ENCODE data around the gene CH25H. TPM values are rescaled to one million over a fixed set of nuclear protein-coding genes. Genes with fewer than 3 reads are reported as not detected.
"Not testable (repeated sequence)": the region's sequence is repeated elsewhere in the genome, so short reads cannot be mapped to it uniquely, and the experiment has no call there.

The CH25H gene
- total RNA-seq, 1 donor from 2014 or later = not detected

DNA sequence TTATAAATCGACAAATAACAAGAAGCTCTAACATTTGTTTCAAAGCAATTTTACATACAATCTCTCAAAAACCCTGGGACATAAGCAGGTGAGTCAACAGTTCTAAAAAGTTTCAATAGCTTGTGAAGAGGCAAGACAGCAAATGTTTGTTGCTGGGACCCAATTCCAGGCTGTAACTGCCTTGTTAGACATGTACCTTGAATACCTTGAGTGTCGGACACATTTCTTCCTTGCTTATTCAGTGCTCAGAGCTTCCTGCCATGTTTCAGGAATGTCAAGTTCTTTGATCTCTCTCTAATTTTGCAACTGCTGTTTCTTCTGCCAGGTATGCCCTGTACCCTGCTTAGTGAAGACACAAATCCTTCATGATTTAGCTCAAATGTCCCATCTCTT is 5.1 kb downstream of the CH25H start:
- intact Hi-C loops (cut with micrococcal nuclease) = no loop called here

DNA sequence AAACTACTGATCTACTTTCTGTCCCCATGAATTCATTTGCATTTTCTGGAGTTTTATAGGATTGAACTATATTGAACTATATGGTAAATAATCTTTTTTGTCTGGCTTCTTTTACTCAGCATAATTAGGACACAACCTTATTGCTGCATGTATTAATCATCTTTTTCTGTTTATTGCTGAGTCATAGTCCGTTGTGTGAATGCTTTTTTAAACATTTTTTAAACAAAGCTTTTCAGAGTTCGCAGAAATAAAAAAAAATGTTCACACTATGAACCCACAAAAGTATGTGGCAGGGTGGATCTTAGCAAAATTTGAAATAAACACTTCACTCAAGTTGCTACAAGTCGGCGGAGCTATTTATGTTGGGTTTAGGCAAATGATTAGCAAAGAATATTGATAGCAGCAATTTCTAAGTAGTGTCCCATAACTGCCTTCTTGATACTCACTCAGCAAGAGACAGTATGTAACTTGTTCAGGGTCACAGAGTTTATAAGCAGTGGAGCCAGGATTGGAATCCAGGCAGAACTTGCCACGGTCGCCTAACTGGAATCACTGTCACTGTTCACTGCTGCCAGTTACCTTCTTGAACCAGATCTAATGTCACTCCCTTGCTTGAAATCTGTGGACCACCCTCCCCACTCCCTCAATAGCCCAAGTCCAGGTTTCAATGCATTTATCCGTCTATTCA is 5.6 kb downstream of the CH25H start:
- intact Hi-C loops (cut with micrococcal nuclease) = no loop called here

DNA sequence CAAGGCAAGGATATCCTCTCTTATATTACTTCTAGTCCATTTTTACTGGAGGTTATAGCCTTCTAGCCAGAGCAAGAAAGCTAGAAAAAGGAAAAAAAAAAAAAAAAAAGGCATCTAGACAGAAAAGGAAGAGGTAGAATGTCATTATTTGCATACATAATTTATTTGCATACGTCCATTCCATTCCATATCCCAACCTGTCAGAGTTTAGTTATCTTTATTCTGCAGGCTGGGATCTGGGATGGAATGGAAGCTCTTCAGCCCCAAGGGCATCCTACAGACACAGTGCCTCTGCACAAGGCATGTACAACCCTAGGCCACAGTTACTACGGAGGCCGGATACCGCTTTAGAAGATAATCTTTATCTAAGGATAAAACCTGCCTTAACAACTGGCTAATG is 9.6 kb downstream of the CH25H start:
- intact Hi-C loops (cut with micrococcal nuclease) = no loop called here

DNA sequence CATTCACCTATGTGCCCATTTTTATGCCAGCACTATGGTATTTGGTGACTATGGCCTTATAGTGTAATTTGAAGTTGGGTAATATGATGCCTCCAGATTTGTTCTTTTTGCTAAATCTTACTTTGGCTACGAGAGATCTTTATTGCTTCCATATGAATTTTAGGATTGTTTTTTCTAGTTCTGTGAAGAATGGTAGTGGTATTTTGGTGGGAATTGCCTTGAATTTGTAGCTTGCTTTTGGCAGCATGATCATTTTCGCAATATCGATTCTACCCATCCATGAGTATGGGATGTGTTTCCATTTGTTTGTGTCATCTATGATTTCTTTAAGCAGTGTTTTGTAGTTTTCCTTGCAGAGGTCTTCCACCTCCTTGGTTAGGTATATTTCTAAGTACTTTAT is 15.8 kb downstream of the CH25H start:
- intact Hi-C loops (cut with micrococcal nuclease) = not testable (repeated sequence)

GRCh38 chr10:89189211-89189734 is 17.8 kb downstream of the CH25H start:
- intact Hi-C loops (cut with micrococcal nuclease) = no loop called here

GRCh38 chr10:89185658-89186057 is 21.5 kb downstream of the CH25H start:
- intact Hi-C loops (cut with micrococcal nuclease) = no loop called here

DNA sequence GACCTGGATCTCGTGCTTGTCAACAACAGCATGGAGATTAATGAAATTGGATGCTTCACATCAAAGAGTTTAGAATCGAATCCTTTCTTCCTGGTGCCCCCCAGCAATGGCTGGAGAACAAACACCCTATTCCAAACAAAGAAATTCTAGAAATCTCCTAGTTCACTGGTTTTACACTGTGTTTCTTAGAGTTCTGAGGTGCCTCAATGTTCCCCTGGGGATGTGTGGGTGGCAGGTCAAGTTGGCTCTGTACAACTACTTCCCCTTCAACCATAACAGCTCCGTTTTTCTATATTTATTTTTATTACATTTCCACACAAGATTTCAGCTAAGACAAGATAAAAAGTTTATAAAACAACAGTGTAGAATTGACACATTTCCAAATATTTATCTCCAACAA is 22.5 kb downstream of the CH25H start:
- intact Hi-C loops (cut with micrococcal nuclease) = no loop called here

GRCh38 chr10:89183571-89183970 is 23.5 kb downstream of the CH25H start:
- intact Hi-C loops (cut with micrococcal nuclease) = no loop called here

DNA sequence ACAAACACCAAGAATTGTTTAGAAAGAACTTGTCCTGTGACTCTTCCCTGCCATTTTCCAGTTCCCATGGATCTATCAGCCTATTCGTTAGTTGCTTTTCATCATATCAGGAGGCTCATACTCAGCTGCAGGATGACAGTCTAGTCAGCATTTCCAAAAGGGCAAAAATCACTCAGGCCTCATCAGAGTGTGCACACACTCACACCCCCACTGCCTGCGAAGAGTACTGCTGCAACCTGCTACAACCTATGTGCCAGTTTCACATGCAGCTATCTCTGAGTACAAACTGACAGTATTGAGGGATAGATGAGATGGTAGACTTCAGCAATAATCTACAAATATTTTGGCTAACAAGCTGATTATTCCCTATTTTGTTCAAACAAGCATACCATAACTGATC is 24.2 kb downstream of the CH25H start:
- intact Hi-C loops (cut with micrococcal nuclease) = no loop called here

DNA sequence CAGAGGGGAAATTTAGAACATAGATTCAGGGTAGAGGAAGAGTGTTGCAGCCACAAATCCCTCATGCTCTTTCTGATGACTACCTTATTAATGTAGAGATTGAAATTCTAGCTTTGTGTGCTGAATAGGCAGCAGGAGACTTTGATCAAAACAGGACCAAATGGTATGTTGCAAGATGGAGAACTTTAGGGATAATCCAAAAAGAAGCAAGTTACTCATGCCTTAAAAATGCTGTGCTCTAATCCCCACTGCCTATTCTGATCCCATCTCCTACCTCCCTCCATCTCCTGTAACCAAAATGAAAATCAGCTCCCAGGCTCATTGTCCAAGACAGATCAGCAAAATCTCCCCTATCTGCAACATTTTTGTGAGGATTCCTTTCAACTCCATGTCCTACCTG is 31.3 kb downstream of the CH25H start:
- intact Hi-C loops (cut with micrococcal nuclease) = no loop called here

DNA sequence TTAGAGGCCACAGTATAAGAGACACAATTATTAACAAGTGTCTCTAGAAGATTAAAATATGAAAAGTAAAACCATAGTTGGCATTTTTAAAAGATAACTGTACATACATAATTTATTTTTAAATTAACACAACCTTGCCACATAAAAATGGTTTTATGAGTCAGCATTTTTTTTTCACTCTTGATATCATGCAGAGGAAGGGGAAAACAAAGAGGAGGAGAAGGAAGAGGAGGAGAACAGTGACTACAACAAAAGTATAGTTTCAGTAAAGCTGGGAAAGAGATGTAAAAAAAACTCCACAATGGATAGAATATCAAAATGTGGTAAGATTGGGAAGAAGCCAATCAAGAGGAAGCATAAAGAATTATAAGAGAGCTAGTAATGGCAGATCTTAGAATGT is 34.0 kb downstream of the CH25H start:
- intact Hi-C loops (cut with micrococcal nuclease) = no loop called here

- intact Hi-C loops (cut with micrococcal nuclease) = no loop called here
Observed at GRCh38 chr10:89171996-89172395, 35.1 kb downstream of the CH25H start.

- intact Hi-C loops (cut with micrococcal nuclease) = no loop called here
Observed at GRCh38 chr10:89171263-89171872, 35.7 kb downstream of the CH25H start.

- intact Hi-C loops (cut with micrococcal nuclease) = not testable (repeated sequence)
Observed at GRCh38 chr10:89168354-89168900, 38.7 kb downstream of the CH25H start.

- intact Hi-C loops (cut with micrococcal nuclease) = no loop called here
Observed at GRCh38 chr10:89167915-89168314, 39.2 kb downstream of the CH25H start.

GRCh38 chr10:89165923-89166322 is 41.2 kb downstream of the CH25H start:
- intact Hi-C loops (cut with micrococcal nuclease) = no loop called here

DNA sequence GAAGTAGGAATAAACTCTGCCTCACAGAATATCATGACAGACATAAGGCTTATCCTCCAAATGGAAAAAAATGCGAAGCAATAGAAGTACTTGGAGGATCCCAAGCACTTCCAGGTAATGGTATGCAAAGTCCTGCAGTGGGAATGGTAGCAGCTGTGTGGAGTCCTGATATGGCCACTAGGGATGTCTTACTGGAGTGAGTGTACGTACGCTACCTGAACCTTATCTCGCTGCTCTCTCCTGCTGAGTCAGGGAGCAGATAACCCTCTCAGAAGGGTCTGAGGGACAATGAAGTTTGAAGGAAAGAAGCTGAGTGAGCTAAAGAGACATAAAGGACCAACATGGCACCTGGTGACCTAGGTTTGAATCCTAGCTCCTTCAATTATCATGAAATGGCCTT is 42.2 kb downstream of the CH25H start:
- intact Hi-C loops (cut with micrococcal nuclease) = loop anchor here (5.0 kb wide), 1 partner anchor 328 kb away; no protein-coding TSS in a partner anchor

DNA sequence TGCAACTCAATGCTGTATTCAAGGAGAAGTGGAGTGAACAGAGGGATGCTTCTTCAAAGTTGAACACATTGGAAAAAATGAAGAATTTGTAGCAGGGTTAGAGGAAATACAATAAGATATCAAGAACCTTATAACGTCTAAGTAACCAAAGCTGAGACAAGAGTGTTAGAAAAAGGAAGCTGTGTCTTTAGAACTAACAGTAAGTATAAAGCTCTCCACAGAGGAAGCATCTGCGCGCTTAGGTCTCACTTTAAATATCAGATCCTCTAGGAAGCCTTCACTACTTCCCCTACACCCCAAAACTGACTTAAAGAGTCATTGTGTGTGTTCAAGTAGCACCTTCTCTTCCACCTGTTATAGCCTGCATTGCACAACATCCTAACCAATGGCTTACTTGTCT is 43.0 kb downstream of the CH25H start:
- intact Hi-C loops (cut with micrococcal nuclease) = loop anchor here (5.0 kb wide), 1 partner anchor 327 kb away; no protein-coding TSS in a partner anchor

GRCh38 chr10:89163265-89163995 is 43.7 kb downstream of the CH25H start:
- intact Hi-C loops (cut with micrococcal nuclease) = loop anchor here (1.0 to 5.0 kb wide), 6 partner anchors 43 to 326 kb away; partner anchors contain the start of genes CH25H and IFIT5

DNA sequence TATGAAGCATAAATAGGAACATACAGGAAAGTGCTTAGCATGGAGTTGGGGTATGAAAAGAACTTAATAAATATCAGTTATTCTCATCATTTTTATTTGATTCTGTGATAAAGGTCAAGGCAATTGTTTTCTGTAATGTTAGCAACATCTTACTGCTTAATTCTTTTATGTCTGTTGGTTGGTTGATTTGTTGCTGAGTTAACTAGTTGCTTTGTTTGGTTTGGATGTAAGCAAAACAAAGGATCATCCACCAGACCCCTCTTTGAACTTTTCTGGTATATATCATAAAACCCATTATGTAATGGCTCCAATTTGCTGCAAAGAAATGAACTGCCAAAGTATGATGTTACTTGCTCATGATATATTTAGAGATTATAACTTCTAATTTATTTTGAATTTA is 44.5 kb downstream of the CH25H start:
- intact Hi-C loops (cut with micrococcal nuclease) = loop anchor here (2.0 to 5.0 kb wide), 3 partner anchors 44 to 325 kb away; partner anchors contain the start of gene CH25H

DNA sequence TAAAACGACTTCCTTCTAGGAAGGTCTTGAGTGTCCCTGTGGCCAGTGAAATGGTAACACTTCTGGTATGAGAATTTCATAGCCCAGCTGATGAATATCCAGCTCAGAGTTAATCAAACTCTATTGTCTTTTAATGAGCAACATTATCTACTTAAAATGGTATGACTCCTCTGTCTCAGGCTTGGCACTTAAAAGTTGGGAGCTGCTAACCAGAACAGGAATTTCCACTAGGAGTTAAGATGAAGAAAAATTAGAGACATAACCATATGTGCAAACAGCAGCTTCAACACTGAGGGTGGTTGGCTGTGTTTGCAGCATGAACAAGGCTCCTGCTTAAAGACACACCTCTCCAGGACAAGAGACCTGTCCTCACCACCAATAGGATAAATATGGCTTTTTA is 46.8 kb downstream of the CH25H start:
- intact Hi-C loops (cut with micrococcal nuclease) = loop anchor here (5.0 kb wide), 1 partner anchor 323 kb away; no protein-coding TSS in a partner anchor

GRCh38 chr10:89159761-89160160 is 47.4 kb downstream of the CH25H start:
- intact Hi-C loops (cut with micrococcal nuclease) = loop anchor here (5.0 kb wide), 1 partner anchor 322 kb away; no protein-coding TSS in a partner anchor

Data from T-helper 1 cell treated with Interleukin-12 subunit alpha and Interleukin-12 subunit beta and Interleukin-4 antibody, amounts not matched to agents 30 ng/mL and 1 ng/mL, for 36 hours (primary cell).